Activated T-cell treated with anti-CD3 and anti-CD28 coated beads, Interleukin-2, amount 50 U/mL, for 72 hours (primary cell): ENCODE data around the gene ADAMTS15. TPM values are rescaled to one million over a fixed set of nuclear protein-coding genes. Genes with fewer than 3 reads are reported as not detected.
"Not testable (repeated sequence)": the region's sequence is repeated elsewhere in the genome, so short reads cannot be mapped to it uniquely, and the experiment has no call there.

Experiments used
- ATAC-seq, 2 donors: fragments of 150-1000 bp; cut with Tn5 transposase; replicated peaks in 1 of 2; 2 replicates each; pipeline ENCODE4 v1.10.0; 2021; ENCODE audit warnings: moderate library complexity in 2 of 2, mild to moderate bottlenecking in 1 of 2
- DNase-seq, 2 donors: peaks; one replicate each; pipeline ENCODE4 v3.0.0; 2021 to 2022; ENCODE audit warnings: mixed read lengths in 1 of 2
- H3K27ac Mint-ChIP-seq: one replicate; pipeline ENCODE4 v1.8.0; 2022; ENCODE audit warnings: mild to moderate bottlenecking, moderate library complexity, mixed read lengths
- H3K27me3 Mint-ChIP-seq: one replicate; pipeline ENCODE4 v1.8.0; 2022; ENCODE audit warnings: low read depth, mixed read lengths
- H3K36me3 Mint-ChIP-seq, 2 donors: one replicate each; pipeline ENCODE4 v1.8.0; 2022; ENCODE audit warnings: mixed read lengths in 2 of 2, mild to moderate bottlenecking in 1 of 2; ENCODE audit not compliant: insufficient read depth in 2 of 2
- H3K4me1 Mint-ChIP-seq: one replicate; pipeline ENCODE4 v1.8.0; 2022; ENCODE audit warnings: low read depth, mixed read lengths
- H3K4me3 Mint-ChIP-seq, 2 donors: one replicate each; pipeline ENCODE4 v1.8.0; 2022; ENCODE audit warnings: mild to moderate bottlenecking in 2 of 2, mixed read lengths in 2 of 2, moderate library complexity in 2 of 2
- H3K9me3 Mint-ChIP-seq, 2 donors: one replicate each; pipeline ENCODE4 v1.8.0; 2022; ENCODE audit warnings: mixed read lengths in 2 of 2
- total RNA-seq, 2 donors: library from RNA; stranded (reverse); gene quantifications; one replicate each; pipeline ENCODE4 v1.2.3, GENCODE V29; 2022

The ADAMTS15 gene
- total RNA-seq, 2 donors from 2014 or later: 0.05 to 0.07 TPM

DNA sequence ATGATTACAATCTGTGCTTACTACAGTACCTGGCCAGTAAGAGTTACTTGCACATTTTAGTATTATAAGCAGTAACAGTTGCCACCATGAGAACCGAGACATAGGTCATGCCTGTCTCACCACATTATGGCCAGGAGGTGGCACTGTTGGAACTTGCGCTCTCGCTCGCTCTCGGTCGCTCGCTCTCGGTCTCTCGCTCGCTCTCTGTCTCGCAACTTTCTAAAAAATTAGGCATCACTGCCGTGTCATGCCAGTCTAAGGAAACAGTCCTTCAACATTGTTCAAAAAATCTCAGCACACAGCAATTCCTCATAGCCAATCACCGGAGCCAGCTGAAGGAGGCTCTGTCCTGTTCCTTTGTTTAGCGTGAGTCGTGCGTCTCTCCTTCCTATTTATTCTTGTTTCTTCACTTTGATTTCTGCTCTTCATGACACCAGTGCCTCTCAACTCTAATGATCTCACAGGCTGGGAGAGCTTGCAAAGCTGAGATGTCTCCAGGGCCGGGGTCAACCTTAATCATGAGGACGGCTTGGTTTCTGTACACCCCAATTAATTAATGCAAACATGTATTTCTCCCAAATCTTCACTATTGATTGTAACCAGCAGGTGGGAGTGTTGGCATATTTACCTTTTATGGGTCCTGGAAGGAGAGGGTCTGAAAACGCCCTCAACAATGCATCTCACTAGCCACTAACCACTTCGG lies 13.8 kb upstream of the ADAMTS15 start:
- Mint-ChIP-seq H3K4me3 (no peak overlapping the region), H3K9me3 (no peaks in the 10 kb centered on the region), H3K36me3 (no peaks in the 10 kb centered on the region), H3K27me3 (peaks cover 35% of the 10 kb centered on the region), H3K27ac (no peak overlapping the region), H3K4me1 (peaks cover 13% of the 10 kb centered on the region)
- ATAC-seq (peak; percentile 83 to 85), DNase-seq (peak; percentile 70 to 73)

DNA sequence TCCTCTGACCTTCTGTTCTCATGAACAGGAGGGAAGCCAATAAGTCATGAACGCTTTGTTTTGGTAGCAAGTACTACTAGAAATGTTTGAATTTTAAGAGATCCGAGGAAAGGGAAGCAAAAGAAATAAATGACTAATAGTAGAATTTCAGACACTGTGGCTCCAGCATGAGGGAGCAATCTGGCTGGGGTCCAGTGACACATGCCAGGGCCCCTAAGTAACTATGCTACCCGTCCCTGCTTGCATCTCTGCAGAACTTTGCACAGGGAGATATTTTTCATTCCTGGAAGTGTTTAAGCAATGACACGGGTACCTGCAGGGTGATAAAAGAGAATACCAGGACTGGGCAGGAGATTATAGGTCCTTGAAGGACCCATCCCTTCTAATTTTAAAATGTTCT lies 12.8 kb upstream of the ADAMTS15 start:
- Mint-ChIP-seq H3K4me1 (peaks cover 13% of the 10 kb centered on the region), H3K27ac (no peak overlapping the region), H3K36me3 (no peaks in the 10 kb centered on the region), H3K4me3 (peak overlapping the region in 1 of 2 donors; percentile 10), H3K9me3 (no peaks in the 10 kb centered on the region), H3K27me3 (peaks cover 27% of the 10 kb centered on the region)
- ATAC-seq (no peak), DNase-seq (no peak)

DNA sequence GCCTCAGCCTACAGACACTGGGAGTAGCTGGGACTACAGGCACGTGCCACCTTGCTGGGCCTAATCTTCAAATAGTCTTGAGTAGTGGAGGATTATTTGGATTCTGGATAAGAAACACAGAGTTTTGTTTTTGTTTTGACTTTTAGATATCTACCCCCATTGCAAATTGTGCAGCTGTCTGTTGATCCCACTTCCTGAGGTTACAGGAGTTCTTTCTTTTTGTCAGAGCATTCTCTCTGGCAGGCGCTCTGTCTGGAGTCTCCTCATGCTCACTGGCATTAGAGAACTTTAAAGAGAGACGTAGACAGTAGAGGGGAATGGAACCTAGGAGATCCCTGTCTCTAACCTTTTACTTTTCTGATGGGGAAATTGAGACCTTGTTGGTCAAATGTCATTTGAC lies 12.3 kb upstream of the ADAMTS15 start:
- H3K4me3 Mint-ChIP-seq: no peak overlapping the region
- peaks cover 22% of the 10 kb centered on the region for H3K27me3 Mint-ChIP-seq
- no peaks in the 10 kb centered on the region for H3K9me3 Mint-ChIP-seq
- no peak for DNase-seq
- no peaks in the 10 kb centered on the region for H3K36me3 Mint-ChIP-seq
- no peak overlapping the region for H3K27ac Mint-ChIP-seq
- no peak for ATAC-seq
- H3K4me1 Mint-ChIP-seq: peaks cover 13% of the 10 kb centered on the region

DNA sequence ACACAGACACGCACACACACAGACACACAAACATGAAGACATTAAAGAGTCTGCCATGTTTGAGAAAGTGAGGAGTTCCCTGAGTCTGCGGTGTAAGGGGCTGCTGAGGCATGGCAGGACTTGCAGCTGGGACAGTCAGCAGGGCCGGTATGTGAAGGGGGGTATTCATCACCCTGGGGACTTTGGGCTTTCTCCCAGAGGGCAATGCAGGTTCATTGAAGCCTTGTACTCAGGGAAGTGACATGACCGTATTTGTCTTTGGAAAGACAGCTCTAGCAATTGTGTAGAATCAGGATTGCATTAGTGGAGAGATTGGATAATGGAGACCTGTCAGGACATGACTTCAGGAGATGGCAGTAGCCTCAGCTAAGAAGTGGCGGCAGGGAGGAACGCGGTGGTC lies 10.6 kb upstream of the ADAMTS15 start:
- Mint-ChIP-seq H3K27ac (no peak overlapping the region), H3K36me3 (no peaks in the 10 kb centered on the region), H3K4me3 (no peak overlapping the region), H3K4me1 (peaks cover 13% of the 10 kb centered on the region), H3K27me3 (peaks cover 16% of the 10 kb centered on the region), H3K9me3 (no peaks in the 10 kb centered on the region)
- DNase-seq: no peak
- ATAC-seq: no peak

DNA sequence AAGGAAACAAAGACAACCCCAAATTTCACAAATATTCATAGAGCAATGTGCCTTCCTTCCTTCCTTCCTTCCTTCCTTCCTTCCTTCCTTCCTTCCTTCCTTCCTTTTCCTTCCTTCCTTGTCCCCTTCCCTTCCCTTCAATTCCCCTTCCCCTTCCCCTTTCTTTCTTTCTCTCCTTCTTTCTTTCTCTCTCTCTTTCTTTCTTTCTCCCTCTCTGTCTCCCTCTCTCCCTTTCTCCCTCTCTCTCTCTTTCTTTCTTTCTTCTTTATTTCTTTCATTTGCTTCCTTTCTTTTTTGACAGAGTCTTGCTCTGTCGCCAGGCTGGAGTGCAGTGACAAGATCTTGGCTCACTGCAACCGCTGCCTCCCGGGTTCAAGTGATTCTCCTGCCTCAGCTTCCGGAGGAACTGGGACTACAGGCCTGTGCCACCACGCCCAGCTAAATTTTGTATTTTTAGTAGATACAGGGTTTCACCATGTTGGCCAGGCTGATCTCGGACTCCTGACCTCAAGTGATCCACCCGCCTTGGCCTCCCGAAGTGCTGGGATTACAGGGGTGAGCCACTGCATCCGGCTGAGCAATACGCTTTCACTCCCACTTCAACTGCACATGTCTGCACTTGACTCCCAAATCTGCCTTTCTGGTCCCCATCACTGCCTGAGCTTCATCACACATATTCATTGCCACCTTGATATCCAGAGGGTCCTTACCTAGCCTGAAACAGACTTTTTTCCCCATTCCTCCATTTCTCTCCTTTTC lies 9.9 kb upstream of the ADAMTS15 start:
- H3K4me3 Mint-ChIP-seq: peak overlapping the region in 1 of 2 donors; percentile 20
- H3K36me3 Mint-ChIP-seq, ATAC-seq, H3K9me3 Mint-ChIP-seq, H3K27ac Mint-ChIP-seq, DNase-seq: not testable (repeated sequence)
- H3K27me3 Mint-ChIP-seq: peaks cover 13% of the 10 kb centered on the region
- peaks cover 13% of the 10 kb centered on the region for H3K4me1 Mint-ChIP-seq

DNA sequence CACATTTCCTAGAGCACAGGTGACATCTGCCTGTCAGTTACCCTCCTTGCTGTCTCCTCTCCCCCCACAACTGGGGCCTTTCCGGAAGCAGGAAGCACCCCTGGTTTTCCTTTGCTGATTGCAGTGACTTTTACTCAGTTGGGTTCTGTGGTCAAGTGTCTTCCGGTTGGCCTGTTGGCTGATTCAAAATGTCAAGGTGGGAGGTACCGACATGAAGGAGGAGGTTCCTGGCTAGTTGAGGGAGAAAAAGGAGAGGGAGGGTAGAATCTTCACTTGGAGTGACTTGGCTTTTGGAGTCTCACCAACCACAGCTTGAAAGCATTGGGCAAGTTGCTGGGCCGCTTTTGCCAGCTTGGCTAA lies 9.3 kb upstream of the ADAMTS15 start:
- peaks cover 13% of the 10 kb centered on the region for H3K27me3 Mint-ChIP-seq
- no peak overlapping the region for H3K27ac Mint-ChIP-seq
- ATAC-seq (peak; percentile 25 to 60), DNase-seq (peak in 1 of 2 donors; percentile 31)
- H3K9me3 Mint-ChIP-seq: no peaks in the 10 kb centered on the region
- peaks cover 13% of the 10 kb centered on the region for H3K4me1 Mint-ChIP-seq
- peak overlapping the region in 1 of 2 donors; percentile 20 for H3K4me3 Mint-ChIP-seq
- no peaks in the 10 kb centered on the region for H3K36me3 Mint-ChIP-seq

DNA sequence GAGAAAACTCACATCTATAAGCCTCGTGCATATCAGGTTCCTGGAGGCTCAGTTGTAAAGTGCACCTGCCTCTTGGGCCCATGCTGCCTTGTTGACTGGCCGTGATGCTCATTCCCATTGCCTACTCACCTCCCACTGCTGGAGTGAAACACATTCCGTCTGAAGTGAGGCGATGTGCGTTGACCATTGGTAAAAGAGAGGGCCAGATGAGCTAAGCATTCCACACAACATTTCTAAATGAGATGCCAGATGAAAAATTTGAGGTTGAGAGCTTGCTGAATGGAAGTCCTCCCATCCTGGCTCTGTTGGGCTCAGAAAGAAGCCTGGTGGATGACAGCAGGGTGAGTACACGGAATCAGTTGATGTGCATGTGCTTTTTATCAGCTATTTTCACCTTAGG lies 8.6 kb upstream of the ADAMTS15 start:
- Mint-ChIP-seq H3K4me3 (no peak overlapping the region), H3K4me1 (peaks cover 13% of the 10 kb centered on the region), H3K9me3 (no peaks in the 10 kb centered on the region), H3K27me3 (peaks cover 13% of the 10 kb centered on the region), H3K36me3 (no peaks in the 10 kb centered on the region), H3K27ac (no peak overlapping the region)
- ATAC-seq (no peak), DNase-seq (no peak)

DNA sequence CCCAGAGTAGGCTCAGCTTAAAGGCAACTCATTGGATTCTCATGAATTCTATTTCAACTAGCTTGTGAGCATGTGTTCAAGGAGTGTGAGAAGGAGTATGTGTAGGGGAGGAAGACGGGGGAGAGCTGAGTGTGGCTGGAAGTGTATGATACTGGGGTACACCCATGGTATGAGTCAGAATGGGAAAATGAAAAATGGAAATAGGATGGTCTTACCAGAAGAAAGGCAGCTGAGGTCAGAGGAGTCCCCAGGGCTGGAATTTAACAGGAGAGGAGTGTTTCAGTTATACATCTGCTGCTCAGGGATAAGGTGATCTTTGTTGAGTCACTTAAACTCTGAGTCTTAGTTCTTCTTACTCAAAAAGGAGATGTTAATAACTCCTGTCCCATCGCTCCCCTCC lies 6.7 kb upstream of the ADAMTS15 start:
- H3K27ac Mint-ChIP-seq: no peak overlapping the region
- no peaks in the 10 kb centered on the region for H3K36me3 Mint-ChIP-seq
- DNase-seq: no peak
- H3K27me3 Mint-ChIP-seq: peaks cover 16% of the 10 kb centered on the region
- H3K9me3 Mint-ChIP-seq: no peaks in the 10 kb centered on the region
- no peak for ATAC-seq
- peaks cover 13% of the 10 kb centered on the region for H3K4me1 Mint-ChIP-seq
- no peak overlapping the region for H3K4me3 Mint-ChIP-seq

DNA sequence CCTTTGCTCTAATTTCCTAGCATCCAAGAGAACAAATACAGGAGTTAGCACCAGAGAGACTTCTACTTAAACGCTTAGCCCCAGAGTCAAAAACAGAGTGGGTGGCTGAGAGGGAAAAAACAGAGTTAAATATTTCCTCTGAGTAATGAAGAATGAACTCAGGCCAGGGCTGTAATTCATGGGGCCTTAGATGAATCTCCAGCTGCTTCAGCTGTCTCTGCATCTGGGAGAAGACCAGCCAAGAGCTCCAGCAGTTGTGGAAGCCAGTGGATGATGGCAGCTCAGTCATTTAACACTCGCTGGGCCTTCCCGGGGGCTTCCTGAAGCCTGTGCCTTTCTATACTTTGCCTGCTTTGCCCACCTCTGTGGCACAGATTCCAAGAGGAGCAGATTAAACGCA lies 5.7 kb upstream of the ADAMTS15 start:
- ATAC-seq: no peak
- peaks cover 15% of the 10 kb centered on the region for H3K27me3 Mint-ChIP-seq
- no peaks in the 10 kb centered on the region for H3K36me3 Mint-ChIP-seq
- no peak overlapping the region for H3K27ac Mint-ChIP-seq
- DNase-seq: no peak
- H3K9me3 Mint-ChIP-seq: no peaks in the 10 kb centered on the region
- H3K4me3 Mint-ChIP-seq: no peak overlapping the region
- peaks cover 13% of the 10 kb centered on the region for H3K4me1 Mint-ChIP-seq

DNA sequence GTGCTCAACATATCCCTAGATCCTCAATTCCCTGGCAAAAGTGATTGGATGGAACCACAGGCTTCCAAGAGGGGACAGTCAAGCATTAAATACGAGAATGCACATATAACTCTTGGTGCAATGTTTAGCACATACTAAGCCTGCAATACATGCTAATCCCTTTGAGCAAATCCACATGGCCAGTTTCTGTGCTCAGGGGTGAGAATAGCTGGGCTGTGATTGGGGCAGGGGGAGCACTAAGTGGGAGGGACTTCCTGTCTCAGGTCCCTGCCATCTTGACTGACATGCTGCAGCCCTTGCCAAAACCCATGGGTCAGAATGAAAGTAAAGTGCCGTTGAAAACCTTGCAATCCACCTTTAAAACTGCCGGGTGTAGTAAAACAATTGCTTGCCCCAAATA lies 2.7 kb upstream of the ADAMTS15 start:
- DNase-seq: no peak
- ATAC-seq: no peak
- peaks cover 28% of the 10 kb centered on the region for H3K27me3 Mint-ChIP-seq
- no peak overlapping the region for H3K27ac Mint-ChIP-seq
- H3K4me1 Mint-ChIP-seq: peaks cover 4% of the 10 kb centered on the region
- no peaks in the 10 kb centered on the region for H3K36me3 Mint-ChIP-seq
- no peaks in the 10 kb centered on the region for H3K9me3 Mint-ChIP-seq
- H3K4me3 Mint-ChIP-seq: no peak overlapping the region

DNA sequence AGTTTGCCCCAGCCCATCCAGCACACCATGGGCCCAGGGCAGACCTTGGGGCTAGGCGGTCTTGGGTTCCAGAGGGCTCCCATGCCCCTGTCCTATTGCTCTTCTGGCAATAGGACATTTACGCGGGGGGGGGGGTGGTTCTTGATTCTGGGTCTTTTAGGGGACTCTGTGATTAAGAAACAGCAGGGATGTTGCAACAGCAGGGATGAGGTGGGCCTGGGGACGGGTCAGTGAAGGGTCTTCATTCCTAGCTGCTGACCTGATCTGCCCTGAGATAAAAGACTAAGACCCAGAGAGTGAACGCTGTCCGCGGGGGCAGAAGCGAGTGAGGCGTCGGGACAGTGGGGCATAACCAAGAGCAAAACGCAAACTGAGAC lies 418 bp upstream of the ADAMTS15 start:
- no peaks in the 10 kb centered on the region for H3K9me3 Mint-ChIP-seq
- no peak overlapping the region for H3K27ac Mint-ChIP-seq
- peak overlapping the region; percentile 70 for H3K4me3 Mint-ChIP-seq
- peaks cover 28% of the 10 kb centered on the region for H3K27me3 Mint-ChIP-seq
- ATAC-seq: no peak
- DNase-seq: no peak
- H3K4me1 Mint-ChIP-seq: peaks cover 4% of the 10 kb centered on the region
- H3K36me3 Mint-ChIP-seq: no peaks in the 10 kb centered on the region

DNA sequence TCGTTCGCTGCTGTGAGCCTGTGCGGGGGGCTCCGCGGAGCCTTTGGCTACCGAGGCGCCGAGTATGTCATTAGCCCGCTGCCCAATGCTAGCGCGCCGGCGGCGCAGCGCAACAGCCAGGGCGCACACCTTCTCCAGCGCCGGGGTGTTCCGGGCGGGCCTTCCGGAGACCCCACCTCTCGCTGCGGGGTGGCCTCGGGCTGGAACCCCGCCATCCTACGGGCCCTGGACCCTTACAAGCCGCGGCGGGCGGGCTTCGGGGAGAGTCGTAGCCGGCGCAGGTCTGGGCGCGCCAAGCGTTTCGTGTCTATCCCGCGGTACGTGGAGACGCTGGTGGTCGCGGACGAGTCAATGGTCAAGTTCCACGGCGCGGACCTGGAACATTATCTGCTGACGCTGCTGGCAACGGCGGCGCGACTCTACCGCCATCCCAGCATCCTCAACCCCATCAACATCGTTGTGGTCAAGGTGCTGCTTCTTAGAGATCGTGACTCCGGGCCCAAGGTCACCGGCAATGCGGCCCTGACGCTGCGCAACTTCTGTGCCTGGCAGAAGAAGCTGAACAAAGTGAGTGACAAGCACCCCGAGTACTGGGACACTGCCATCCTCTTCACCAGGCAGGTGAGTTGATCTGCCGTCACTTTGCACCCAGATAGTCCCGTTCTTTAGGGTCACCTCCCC lies 1.0 kb downstream of the ADAMTS15 start:
- Mint-ChIP-seq H3K27ac (no peak overlapping the region), H3K4me3 (peak overlapping the region; percentile 64 to 70), H3K27me3 (peaks cover 33% of the 10 kb centered on the region), H3K9me3 (no peaks in the 10 kb centered on the region), H3K36me3 (no peaks in the 10 kb centered on the region), H3K4me1 (peaks cover 4% of the 10 kb centered on the region)
- ATAC-seq (no peak), DNase-seq (no peak)

DNA sequence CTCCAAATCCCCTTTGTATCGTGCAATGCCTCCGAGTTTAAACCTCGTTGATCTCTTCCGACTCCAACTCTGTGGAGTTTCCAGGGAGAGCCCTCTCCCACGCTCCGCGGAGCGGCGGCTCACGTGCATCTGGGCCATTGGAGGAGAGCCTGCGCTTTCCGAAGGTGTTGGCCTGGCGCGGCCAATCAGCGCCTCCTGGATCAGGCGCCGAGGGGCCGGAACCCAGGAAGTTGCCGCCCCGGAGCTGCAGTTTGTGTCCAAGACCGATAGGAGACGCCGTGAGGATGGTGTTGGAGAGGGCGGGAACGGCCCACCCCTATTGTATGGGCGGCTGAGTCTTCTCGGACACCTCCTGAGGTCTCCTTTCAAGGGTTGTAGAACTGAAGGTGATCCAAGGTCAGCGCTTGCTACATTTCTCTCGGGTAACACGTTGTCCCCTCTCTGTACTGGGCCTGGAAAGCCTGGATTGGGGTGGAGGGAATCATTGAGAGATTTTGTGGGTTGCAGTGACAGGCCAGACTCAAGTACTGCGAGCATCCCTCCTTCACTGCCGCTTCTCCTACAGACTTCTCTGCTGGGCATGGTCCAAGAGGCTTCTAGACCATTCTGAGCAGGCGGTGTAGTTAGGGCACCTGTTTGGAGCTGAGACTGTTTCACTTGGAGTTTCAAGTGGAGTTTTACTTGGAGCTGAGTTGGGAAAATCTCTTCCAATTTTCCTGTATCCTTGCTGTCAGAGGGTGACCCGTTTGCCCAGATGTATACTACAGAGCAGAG lies 1.7 kb downstream of the ADAMTS15 start:
- peaks cover 4% of the 10 kb centered on the region for H3K4me1 Mint-ChIP-seq
- H3K36me3 Mint-ChIP-seq: no peaks in the 10 kb centered on the region
- ATAC-seq (no peak), DNase-seq (no peak)
- peak overlapping the region; percentile 37 to 59 for H3K4me3 Mint-ChIP-seq
- peaks cover 33% of the 10 kb centered on the region for H3K27me3 Mint-ChIP-seq
- no peak overlapping the region for H3K27ac Mint-ChIP-seq
- no peaks in the 10 kb centered on the region for H3K9me3 Mint-ChIP-seq
